Left renal cortex interstitium (tissue), 4 donors: ENCODE measurements around the gene ATG10. TPM values are rescaled to one million over a fixed set of nuclear protein-coding genes. Genes with fewer than 3 reads are reported as not detected.

Source experiments
- DNase-seq, 4 donors: peaks; one replicate each; pipeline ENCODE4 v3.0.0-alpha.2; 2013; ENCODE audit warnings: low read depth in 4 of 4, low spot score in 2 of 4, missing footprints in 1 of 4
- polyA plus RNA-seq, 4 donors: library from polyadenylated mRNA; unstranded; fragments of 120-200 nt; gene quantifications; one replicate each; pipeline ENCODE4 v1.2.1, GENCODE V29; 2013; ENCODE audit not compliant: insufficient read length in 4 of 4

Gene ATG10
- polyA plus RNA-seq, 4 donors = 10.2 to 17.8 (median 12.8) TPM

- no peak for DNase-seq
Observed at GRCh38 chr5:82298668-82299067, 326.8 kb downstream of the ATG10 start.

GRCh38 chr5:82301190-82301589 lies 329.4 kb downstream of the ATG10 start:
- DNase-seq = no peak

Other genes starting within 250 kb of the ATG10 start
- 10 to 100 TPM; 78.5 to 96.3 (median 91.6) TPM for gene SSBP2, start 220.9 kb upstream of the ATG10 start, polyA plus RNA-seq